WTC11 (cell line): Measurements from ENCODE around the gene PRKCB. TPM values are rescaled to one million over a fixed set of nuclear protein-coding genes. Genes with fewer than 3 reads are reported as not detected.

Experiments used
- ATAC-seq: fragments of 200-7000 bp; cut with Tn5 transposase; 2 replicates; pipeline ENCODE4 v1.10.0; 2021; ENCODE audit warnings: mild to moderate bottlenecking, moderate library complexity
- CTCF ChIA-PET: fragments of 300-600 bp; sonication (Branson Sonifier 250); formaldehyde crosslinking; loops from one replicate; lab custom pipeline; 2021; ENCODE audit warnings: antibody characterized with exemption; lab: Charles Lee
- POLR2A ChIA-PET: fragments of 350-600 bp; sonication (Branson Sonifier 250); formaldehyde crosslinking; loops from one replicate; lab custom pipeline; 2021; ENCODE audit warnings: antibody characterized with exemption; lab: Charles Lee
- DNase-seq: peaks from one replicate; pipeline ENCODE4 v3.0.0; 2021; ENCODE audit warnings: low spot score
- H3K27ac Mint-ChIP-seq: 2 replicates; pipeline ENCODE4 v1.8.0; 2021; ENCODE audit warnings: mixed read lengths
- H3K27me3 Mint-ChIP-seq: 2 replicates; pipeline ENCODE4 v1.8.0; 2021; ENCODE audit warnings: low read depth, mild to moderate bottlenecking, moderate library complexity, mixed read lengths
- H3K36me3 Mint-ChIP-seq: 2 replicates; pipeline ENCODE4 v1.8.0; 2021; ENCODE audit warnings: mixed read lengths
- H3K4me1 Mint-ChIP-seq: 2 replicates; pipeline ENCODE4 v1.8.0; 2022; ENCODE audit warnings: mixed read lengths
- H3K4me3 Mint-ChIP-seq: 2 replicates; pipeline ENCODE4 v1.8.0; 2021; ENCODE audit warnings: mild to moderate bottlenecking, moderate library complexity, mixed read lengths
- H3K9me3 Mint-ChIP-seq: 2 replicates; pipeline ENCODE4 v1.8.0; 2021; ENCODE audit warnings: mixed read lengths
- ESRRA ChIP-seq: sonication (generic); formaldehyde crosslinking; IDR thresholded peaks from 2 replicates; pipeline ENCODE4 v1.8.1; 2022; ENCODE audit warnings: mild to moderate bottlenecking, missing genetic modification reagents, borderline replicate concordance
- GTF2I ChIP-seq: fragments of 250-450 bp; sonication (Bioruptor Pico); conservative IDR thresholded peaks from 2 replicates; pipeline ENCODE4 v1.4.0; 2021; ENCODE audit warnings: mild to moderate bottlenecking
- KAT7 ChIP-seq: sonication (generic); formaldehyde crosslinking; IDR thresholded peaks from 2 replicates; pipeline ENCODE4 v1.8.1; 2023; ENCODE audit warnings: missing genetic modification reagents, mild to moderate bottlenecking, borderline replicate concordance
- MYBL2 ChIP-seq: sonication (generic); formaldehyde crosslinking; IDR thresholded peaks from 2 replicates; pipeline ENCODE4 v1.8.1; 2023; ENCODE audit warnings: mild to moderate bottlenecking, moderate library complexity, missing genetic modification reagents
- NFYB ChIP-seq: sonication (generic); formaldehyde crosslinking; conservative IDR thresholded peaks from 2 replicates; pipeline ENCODE4 v1.8.0; 2022; ENCODE audit warnings: low read depth, missing genetic modification reagents
- SMAD3 ChIP-seq: sonication (generic); formaldehyde crosslinking; IDR thresholded peaks from 2 replicates; pipeline ENCODE4 v1.8.0; 2022; ENCODE audit warnings: missing genetic modification reagents, mild to moderate bottlenecking, borderline replicate concordance
- SMAD4 ChIP-seq: sonication (generic); formaldehyde crosslinking; IDR thresholded peaks from 2 replicates; pipeline ENCODE4 v1.8.0; 2022; ENCODE audit warnings: mild to moderate bottlenecking, missing genetic modification reagents
- TEAD1 ChIP-seq: sonication (generic); formaldehyde crosslinking; IDR thresholded peaks from 2 replicates; pipeline ENCODE4 v1.8.0; 2022; ENCODE audit warnings: mild to moderate bottlenecking, missing genetic modification reagents
- ZNF121 ChIP-seq: sonication (generic); formaldehyde crosslinking; IDR thresholded peaks from 2 replicates; pipeline ENCODE4 v1.8.0; 2023; ENCODE audit warnings: missing genetic modification reagents
- ZNF219 ChIP-seq: sonication (generic); formaldehyde crosslinking; IDR thresholded peaks from 2 replicates; pipeline ENCODE4 v1.8.0; 2023; ENCODE audit warnings: missing genetic modification reagents, mild to moderate bottlenecking, borderline replicate concordance
- ZNF232 ChIP-seq: sonication (generic); formaldehyde crosslinking; IDR thresholded peaks from 2 replicates; pipeline ENCODE4 v1.8.0; 2022; ENCODE audit warnings: mild to moderate bottlenecking, missing genetic modification reagents
- total RNA-seq: library from RNA; stranded (reverse); gene quantifications from 3 replicates; pipeline ENCODE4 v1.2.3, GENCODE V29; 2021
- TF ChIP-seq, protein P1 (sequence below): sonication (generic); formaldehyde crosslinking; IDR thresholded peaks from 2 replicates; pipeline ENCODE4 v1.8.1; 2023; ENCODE audit warnings: mild to moderate bottlenecking, missing genetic modification reagents
- TF ChIP-seq, protein P2 (sequence below): sonication (generic); formaldehyde crosslinking; IDR thresholded peaks from 2 replicates; pipeline ENCODE4 v1.8.0; 2023; ENCODE audit warnings: missing genetic modification reagents
- TF ChIP-seq, protein P3 (sequence below): sonication (generic); formaldehyde crosslinking; IDR thresholded peaks from 2 replicates; pipeline ENCODE4 v1.8.0; 2023; ENCODE audit warnings: missing genetic modification reagents, mild to moderate bottlenecking, borderline replicate concordance
- TF ChIP-seq, protein P4 (sequence below): sonication (generic); formaldehyde crosslinking; IDR thresholded peaks from 2 replicates; pipeline ENCODE4 v1.8.0; 2022; ENCODE audit warnings: mild to moderate bottlenecking, missing genetic modification reagents
- TF ChIP-seq, protein P5 (sequence below): fragments of 250-450 bp; sonication (Bioruptor Pico); IDR thresholded peaks from 2 replicates; pipeline ENCODE4 v1.9.0; 2021; ENCODE audit warnings: mild to moderate bottlenecking
- TF ChIP-seq, protein P6 (sequence below): fragments of 250-450 bp; sonication (Bioruptor Pico); IDR thresholded peaks from 2 replicates; pipeline ENCODE4 v1.9.0; 2021; ENCODE audit warnings: moderate library complexity, mild to moderate bottlenecking, inconsistent platforms, borderline replicate concordance

Gene PRKCB
- total RNA-seq, 1 experiment from 2014 or later = 6.9 TPM

DNA sequence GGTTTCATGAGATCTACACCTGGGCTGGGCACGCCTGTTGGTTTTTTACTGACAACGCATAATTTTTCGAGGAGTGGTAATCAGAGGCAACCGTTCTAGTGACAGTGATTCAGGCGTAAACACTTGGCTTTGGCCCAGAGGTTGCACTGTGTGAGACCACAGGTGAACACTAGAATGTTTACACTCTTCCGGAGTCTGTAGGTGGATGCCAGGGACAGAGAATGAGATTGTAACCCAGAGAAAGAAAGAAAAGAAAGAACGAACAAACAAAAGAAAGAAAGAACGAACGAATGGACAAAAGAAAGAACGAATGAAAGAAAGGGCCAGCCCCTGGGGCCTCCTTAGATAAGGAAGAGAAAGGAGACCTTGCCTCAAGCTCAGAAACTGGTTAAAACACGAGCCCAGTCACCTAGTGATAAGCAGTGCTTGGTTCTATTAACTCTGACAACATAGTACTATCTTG lies 113.2 kb downstream of the PRKCB start (continued):
- TF ChIP-seq, protein P1, sequence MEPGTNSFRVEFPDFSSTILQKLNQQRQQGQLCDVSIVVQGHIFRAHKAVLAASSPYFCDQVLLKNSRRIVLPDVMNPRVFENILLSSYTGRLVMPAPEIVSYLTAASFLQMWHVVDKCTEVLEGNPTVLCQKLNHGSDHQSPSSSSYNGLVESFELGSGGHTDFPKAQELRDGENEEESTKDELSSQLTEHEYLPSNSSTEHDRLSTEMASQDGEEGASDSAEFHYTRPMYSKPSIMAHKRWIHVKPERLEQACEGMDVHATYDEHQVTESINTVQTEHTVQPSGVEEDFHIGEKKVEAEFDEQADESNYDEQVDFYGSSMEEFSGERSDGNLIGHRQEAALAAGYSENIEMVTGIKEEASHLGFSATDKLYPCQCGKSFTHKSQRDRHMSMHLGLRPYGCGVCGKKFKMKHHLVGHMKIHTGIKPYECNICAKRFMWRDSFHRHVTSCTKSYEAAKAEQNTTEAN = no peak
- TF ChIP-seq, protein P2, sequence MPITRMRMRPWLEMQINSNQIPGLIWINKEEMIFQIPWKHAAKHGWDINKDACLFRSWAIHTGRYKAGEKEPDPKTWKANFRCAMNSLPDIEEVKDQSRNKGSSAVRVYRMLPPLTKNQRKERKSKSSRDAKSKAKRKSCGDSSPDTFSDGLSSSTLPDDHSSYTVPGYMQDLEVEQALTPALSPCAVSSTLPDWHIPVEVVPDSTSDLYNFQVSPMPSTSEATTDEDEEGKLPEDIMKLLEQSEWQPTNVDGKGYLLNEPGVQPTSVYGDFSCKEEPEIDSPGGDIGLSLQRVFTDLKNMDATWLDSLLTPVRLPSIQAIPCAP = no peak
- no peak for TF ChIP-seq SMAD3 (CRISPR knock-in tag)
- TF ChIP-seq NFYB = no peak
- no peak for TF ChIP-seq ZNF219 (CRISPR knock-in tag)
- TF ChIP-seq ZNF121 (CRISPR knock-in tag) = no peak
- TF ChIP-seq GTF2I = no peak

DNA sequence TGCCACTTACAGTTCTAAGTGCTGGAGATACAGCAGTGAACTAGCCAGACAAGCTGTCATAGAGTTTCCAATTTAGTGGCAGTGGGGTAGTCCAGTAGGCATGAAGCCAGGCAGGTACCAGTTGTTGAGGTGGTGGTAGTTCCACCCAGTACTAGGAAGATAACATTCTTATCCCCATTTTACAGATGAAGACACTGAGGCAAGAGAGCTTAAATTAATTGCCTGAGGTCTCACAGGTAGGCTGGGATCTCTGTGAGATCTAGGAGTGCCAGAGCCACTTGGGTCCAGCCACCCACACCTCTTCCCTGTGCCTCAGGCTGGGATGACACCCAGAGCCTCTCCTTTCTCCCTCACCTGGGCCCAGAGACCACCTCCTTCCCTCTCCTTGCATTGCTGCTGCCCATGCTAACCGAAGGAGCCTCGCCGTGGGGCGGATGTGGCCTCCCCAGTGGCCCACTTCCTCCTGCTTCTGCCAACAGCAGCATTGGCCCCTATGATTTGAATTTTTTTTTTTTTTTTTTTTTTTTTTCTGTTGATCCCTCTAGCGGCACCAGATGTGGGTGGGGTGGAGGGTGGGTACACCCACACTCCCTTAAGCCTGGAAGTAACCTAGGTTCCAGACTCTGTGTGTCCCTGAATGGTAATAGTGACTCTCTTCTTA lies 114.0 kb downstream of the PRKCB start:
- Mint-ChIP-seq H3K36me3 (no peaks in the 10 kb centered on the region), H3K4me3 (no peak overlapping the region), H3K27me3 (no peaks in the 10 kb centered on the region; the same call in 1 of the 2 replicates), H3K4me1 (peaks cover 18% of the 10 kb centered on the region), H3K9me3 (no peaks in the 10 kb centered on the region), H3K27ac (no peak overlapping the region)
- ChIA-PET CTCF (no interaction called here), POLR2A (interaction anchor here (0.6 kb wide), 1 partner anchor 46 kb away, joined by 4 read pairs; no protein-coding TSS in a partner anchor)
- ATAC-seq = no peak
- no peak for DNase-seq
- no peak for TF ChIP-seq TEAD1

DNA sequence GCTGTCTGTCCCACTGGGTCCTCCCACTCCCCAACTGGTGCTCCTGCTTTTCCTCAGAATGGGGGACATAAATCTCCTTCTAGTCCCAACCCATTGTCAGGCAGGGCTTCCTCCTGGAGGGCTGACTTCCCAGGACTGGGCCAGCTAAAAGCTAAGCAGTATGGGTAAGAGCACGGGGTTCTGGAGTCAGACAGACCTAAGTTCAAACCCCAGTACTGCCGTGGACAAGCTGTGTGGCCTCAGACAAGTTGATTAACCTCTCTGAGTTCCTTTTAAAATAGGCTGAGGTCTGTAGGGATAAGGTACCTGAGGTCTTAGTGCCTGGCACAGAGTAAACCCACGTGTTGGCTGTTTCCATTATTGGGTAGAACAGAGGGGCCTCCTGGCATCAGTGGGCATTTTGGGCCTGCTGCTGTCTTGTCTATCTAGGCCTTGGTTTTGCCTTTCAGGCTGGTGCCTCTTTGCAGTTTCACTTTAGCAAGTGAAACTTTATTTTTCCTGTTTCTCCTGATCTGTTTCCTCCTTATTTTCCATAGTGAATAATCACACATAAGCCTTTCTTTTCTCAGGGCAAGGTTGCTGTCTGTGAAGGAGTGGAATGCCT lies 114.6 kb downstream of the PRKCB start:
- no peak overlapping the region for H3K4me3 Mint-ChIP-seq
- no peak overlapping the region for H3K27ac Mint-ChIP-seq
- H3K9me3 Mint-ChIP-seq = no peaks in the 10 kb centered on the region
- ChIA-PET POLR2A (interaction anchor here (0.6 kb wide), 1 partner anchor 45 kb away, joined by 4 read pairs; no protein-coding TSS in a partner anchor), CTCF (no interaction called here)
- H3K27me3 Mint-ChIP-seq = no peaks in the 10 kb centered on the region; the same call in 1 of the 2 replicates
- ATAC-seq = no peak
- peaks cover 18% of the 10 kb centered on the region for H3K4me1 Mint-ChIP-seq
- TF ChIP-seq ZNF232 = no peak
- no peak for TF ChIP-seq GTF2I
- TF ChIP-seq, protein P3, sequence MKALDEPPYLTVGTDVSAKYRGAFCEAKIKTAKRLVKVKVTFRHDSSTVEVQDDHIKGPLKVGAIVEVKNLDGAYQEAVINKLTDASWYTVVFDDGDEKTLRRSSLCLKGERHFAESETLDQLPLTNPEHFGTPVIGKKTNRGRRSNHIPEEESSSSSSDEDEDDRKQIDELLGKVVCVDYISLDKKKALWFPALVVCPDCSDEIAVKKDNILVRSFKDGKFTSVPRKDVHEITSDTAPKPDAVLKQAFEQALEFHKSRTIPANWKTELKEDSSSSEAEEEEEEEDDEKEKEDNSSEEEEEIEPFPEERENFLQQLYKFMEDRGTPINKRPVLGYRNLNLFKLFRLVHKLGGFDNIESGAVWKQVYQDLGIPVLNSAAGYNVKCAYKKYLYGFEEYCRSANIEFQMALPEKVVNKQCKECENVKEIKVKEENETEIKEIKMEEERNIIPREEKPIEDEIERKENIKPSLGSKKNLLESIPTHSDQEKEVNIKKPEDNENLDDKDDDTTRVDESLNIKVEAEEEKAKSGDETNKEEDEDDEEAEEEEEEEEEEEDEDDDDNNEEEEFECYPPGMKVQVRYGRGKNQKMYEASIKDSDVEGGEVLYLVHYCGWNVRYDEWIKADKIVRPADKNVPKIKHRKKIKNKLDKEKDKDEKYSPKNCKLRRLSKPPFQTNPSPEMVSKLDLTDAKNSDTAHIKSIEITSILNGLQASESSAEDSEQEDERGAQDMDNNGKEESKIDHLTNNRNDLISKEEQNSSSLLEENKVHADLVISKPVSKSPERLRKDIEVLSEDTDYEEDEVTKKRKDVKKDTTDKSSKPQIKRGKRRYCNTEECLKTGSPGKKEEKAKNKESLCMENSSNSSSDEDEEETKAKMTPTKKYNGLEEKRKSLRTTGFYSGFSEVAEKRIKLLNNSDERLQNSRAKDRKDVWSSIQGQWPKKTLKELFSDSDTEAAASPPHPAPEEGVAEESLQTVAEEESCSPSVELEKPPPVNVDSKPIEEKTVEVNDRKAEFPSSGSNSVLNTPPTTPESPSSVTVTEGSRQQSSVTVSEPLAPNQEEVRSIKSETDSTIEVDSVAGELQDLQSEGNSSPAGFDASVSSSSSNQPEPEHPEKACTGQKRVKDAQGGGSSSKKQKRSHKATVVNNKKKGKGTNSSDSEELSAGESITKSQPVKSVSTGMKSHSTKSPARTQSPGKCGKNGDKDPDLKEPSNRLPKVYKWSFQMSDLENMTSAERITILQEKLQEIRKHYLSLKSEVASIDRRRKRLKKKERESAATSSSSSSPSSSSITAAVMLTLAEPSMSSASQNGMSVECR (CRISPR knock-in tag) = no peak
- TF ChIP-seq KAT7 (CRISPR knock-in tag) = no peak
- DNase-seq = no peak
- no peaks in the 10 kb centered on the region for H3K36me3 Mint-ChIP-seq

DNA sequence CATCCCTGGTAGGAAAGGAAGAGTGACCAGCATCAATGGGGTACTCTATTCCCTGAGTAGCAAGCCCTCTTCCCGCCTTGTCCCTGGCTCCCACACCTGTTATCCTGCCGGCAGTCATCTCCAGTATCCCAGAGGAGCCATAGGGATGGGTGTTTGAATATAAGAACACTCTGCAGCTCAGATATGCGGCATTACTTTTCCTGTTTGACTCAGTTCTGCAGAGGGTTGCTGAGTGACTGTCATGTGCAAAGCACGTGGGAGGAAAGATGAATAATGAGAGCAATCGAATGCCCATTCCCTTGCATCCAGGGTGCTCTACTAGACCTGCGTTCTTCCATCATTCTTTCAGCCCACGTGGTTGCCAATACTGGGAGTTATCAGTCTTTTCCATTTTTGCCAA lies 115.1 kb downstream of the PRKCB start:
- Mint-ChIP-seq H3K27ac (no peak overlapping the region), H3K27me3 (no peaks in the 10 kb centered on the region; the same call in 1 of the 2 replicates)

More for the DNA sequence above, 115.1 kb downstream of the PRKCB start:
- H3K4me1 Mint-ChIP-seq = peaks cover 18% of the 10 kb centered on the region
- TF ChIP-seq MYBL2 (CRISPR knock-in tag) = no peak
- TF ChIP-seq ZNF219 (CRISPR knock-in tag) = no peak
- TF ChIP-seq, protein P4, sequence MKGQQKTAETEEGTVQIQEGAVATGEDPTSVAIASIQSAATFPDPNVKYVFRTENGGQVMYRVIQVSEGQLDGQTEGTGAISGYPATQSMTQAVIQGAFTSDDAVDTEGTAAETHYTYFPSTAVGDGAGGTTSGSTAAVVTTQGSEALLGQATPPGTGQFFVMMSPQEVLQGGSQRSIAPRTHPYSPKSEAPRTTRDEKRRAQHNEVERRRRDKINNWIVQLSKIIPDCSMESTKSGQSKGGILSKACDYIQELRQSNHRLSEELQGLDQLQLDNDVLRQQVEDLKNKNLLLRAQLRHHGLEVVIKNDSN = no peak
- TF ChIP-seq, protein P5, sequence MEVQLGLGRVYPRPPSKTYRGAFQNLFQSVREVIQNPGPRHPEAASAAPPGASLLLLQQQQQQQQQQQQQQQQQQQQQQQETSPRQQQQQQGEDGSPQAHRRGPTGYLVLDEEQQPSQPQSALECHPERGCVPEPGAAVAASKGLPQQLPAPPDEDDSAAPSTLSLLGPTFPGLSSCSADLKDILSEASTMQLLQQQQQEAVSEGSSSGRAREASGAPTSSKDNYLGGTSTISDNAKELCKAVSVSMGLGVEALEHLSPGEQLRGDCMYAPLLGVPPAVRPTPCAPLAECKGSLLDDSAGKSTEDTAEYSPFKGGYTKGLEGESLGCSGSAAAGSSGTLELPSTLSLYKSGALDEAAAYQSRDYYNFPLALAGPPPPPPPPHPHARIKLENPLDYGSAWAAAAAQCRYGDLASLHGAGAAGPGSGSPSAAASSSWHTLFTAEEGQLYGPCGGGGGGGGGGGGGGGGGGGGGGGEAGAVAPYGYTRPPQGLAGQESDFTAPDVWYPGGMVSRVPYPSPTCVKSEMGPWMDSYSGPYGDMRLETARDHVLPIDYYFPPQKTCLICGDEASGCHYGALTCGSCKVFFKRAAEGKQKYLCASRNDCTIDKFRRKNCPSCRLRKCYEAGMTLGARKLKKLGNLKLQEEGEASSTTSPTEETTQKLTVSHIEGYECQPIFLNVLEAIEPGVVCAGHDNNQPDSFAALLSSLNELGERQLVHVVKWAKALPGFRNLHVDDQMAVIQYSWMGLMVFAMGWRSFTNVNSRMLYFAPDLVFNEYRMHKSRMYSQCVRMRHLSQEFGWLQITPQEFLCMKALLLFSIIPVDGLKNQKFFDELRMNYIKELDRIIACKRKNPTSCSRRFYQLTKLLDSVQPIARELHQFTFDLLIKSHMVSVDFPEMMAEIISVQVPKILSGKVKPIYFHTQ (CRISPR knock-in tag) = no peak
- no peak for TF ChIP-seq ZNF232
- TF ChIP-seq, protein P6, sequence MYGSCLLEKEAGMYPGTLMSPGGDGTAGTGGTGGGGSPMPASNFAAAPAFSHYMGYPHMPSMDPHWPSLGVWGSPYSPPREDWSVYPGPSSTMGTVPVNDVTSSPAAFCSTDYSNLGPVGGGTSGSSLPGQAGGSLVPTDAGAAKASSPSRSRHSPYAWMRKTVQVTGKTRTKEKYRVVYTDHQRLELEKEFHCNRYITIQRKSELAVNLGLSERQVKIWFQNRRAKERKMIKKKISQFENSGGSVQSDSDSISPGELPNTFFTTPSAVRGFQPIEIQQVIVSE (CRISPR knock-in tag) = no peak
- no peak for TF ChIP-seq ESRRA (CRISPR knock-in tag)
- TF ChIP-seq SMAD4 (CRISPR knock-in tag) = no peak
- ATAC-seq = no peak
- H3K4me3 Mint-ChIP-seq = no peak overlapping the region
- H3K36me3 Mint-ChIP-seq = no peaks in the 10 kb centered on the region
- DNase-seq = no peak
- ChIA-PET CTCF (no interaction called here), POLR2A (no interaction called here)
- H3K9me3 Mint-ChIP-seq = no peaks in the 10 kb centered on the region
